ENCODE measurements around the gene CCAR1.

GRCh38 chr10:68831961-68832455 lies 111.0 kb downstream of the CCAR1 start:
- TF ChIP-seq CTCF (IDR thresholded peaks at IDR 0.05) (no peak), EP300 (IDR thresholded peaks at IDR 0.05; ENCODE audit: low read depth) (no peak), POLR2A (IDR thresholded peaks at IDR 0.05) (no peak), POLR2AphosphoS5 (IDR thresholded peaks at IDR 0.05) (no peak)
